ENCODE data around the gene SEMA6A.

- TF ChIP-seq CTCF (IDR thresholded peaks at IDR 0.05) (no peak), POLR2A (IDR thresholded peaks at IDR 0.05) (no peak)
These were observed 130.0 kb downstream of the SEMA6A start for GRCh38 chr5:116444373-116445295.

Measured in Peyer's patch (tissue), 4 donors.